Choroid plexus epithelial cell (primary cell): ENCODE data around the gene HOOK2.
"Not testable (repeated sequence)": the region's sequence is repeated elsewhere in the genome, so short reads cannot be mapped to it uniquely, and the experiment has no call there.

Experiments
- DNase-seq: peaks from one replicate; pipeline ENCODE4 v3.0.0-alpha.2; 2010; ENCODE audit warnings: low read depth
- H3K4me3 ChIP-seq: 2 replicates; pipeline ENCODE4 v1.5.1; 2011; ENCODE audit warnings: low read depth, mild to moderate bottlenecking, control low read depth, low read length, moderate library complexity
- CTCF ChIP-seq: conservative IDR thresholded peaks from 2 replicates; pipeline ENCODE4 v1.5.1; 2011; ENCODE audit warnings: low read depth, mild to moderate bottlenecking, control low read depth, inconsistent platforms, low read length, moderate library complexity

The HOOK2 gene

GRCh38 chr19:12774588-12775555 lies at the start of gene HOOK2:
HOOK2 (minus strand) TSS chr19:12775552; CDS start chr19:12775449, 103 bp downstream.
- peak within 1 kb of the TSS; percentile 76 for H3K4me3 ChIP-seq
- no peak for TF ChIP-seq CTCF
- DNase-seq, result no peak

GRCh38 chr19:12821761-12822160 lies 46.4 kb upstream of the HOOK2 start:
- H3K4me3 ChIP-seq, result no peak overlapping the region
- DNase-seq, result no peak
- no peak for TF ChIP-seq CTCF

GRCh38 chr19:12817810-12818209 lies 42.5 kb upstream of the HOOK2 start:
- not testable (repeated sequence) for H3K4me3 ChIP-seq

GRCh38 chr19:12817188-12817587 lies 41.8 kb upstream of the HOOK2 start:
- H3K4me3 ChIP-seq, DNase-seq: not testable (repeated sequence)

More at GRCh38 chr19:12817810-12818209, 42.5 kb upstream of the HOOK2 start:
- not testable (repeated sequence) for DNase-seq

- TF ChIP-seq CTCF, result no peak
- DNase-seq, result no peak
- no peak overlapping the region for H3K4me3 ChIP-seq
Observed at GRCh38 chr19:12815088-12815487, 39.7 kb upstream of the HOOK2 start.

- H3K4me3 ChIP-seq, result peak within 1 kb of the TSS; percentile 76
- DNase-seq, result peak; percentile 94
- TF ChIP-seq CTCF, result no peak
Observed at GRCh38 chr19:12806242-12807081, 31.1 kb upstream of the HOOK2 start, which contains the start of gene RNASEH2A. RNASEH2A (plus strand) TSS chr19:12806584; CDS start chr19:12806674, 90 bp downstream.

- DNase-seq, result no peak
- no peak for TF ChIP-seq CTCF
- no peak overlapping the region for H3K4me3 ChIP-seq
Observed at GRCh38 chr19:12804051-12804450, 28.7 kb upstream of the HOOK2 start.
